Measurements from ENCODE around the gene RPF1.
A peak's percentile ranks its signal among the peaks of the same experiment; 100 is the strongest.

RPF1 gene

DNA sequence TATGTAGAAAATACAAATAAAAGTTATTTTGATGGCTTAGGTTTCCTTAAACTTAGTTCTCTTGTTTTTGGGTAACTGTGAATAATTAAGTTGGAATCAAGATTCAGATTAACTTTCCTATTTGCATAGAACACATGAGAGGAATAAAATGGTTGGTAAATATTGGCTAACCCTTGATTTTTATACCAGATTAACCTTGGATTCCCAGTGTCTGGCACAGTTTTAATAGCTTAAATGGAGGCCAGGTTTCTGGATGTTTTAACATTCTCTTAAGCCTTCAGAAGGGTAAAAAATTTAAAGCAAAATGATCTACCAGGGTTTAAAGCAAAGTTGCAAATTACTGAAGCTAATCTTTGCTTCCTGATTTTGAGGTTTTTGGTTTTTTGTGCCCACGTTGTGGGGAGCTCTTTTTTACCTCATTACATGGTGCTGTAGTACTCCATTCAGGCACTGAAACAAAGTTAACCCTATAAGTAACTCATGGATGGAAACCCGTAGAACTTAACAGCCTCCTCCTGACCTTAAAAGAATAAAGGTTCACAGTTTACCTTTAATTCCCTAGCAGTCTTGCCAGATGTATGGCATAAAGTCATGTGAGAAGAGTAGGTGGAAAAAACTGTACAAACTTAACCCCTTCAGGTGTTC, 18.7 kb downstream of the RPF1 start:
- DNase-seq (ENCODE audit: extremely low spot score), result no peak
- no peak for TF ChIP-seq PKNOX1 (IDR thresholded peaks at IDR 0.05)
- TF ChIP-seq FOXK2 (IDR thresholded peaks at IDR 0.05), result no peak
- TF ChIP-seq ARNT (IDR thresholded peaks at IDR 0.05), result no peak
- TF ChIP-seq L3MBTL2 (conservative IDR thresholded peaks at IDR 0.05), result no peak
- no peak for TF ChIP-seq BHLHE40 (IDR thresholded peaks at IDR 0.05; ENCODE audit: borderline replicate concordance)
- no peak for TF ChIP-seq HDGF (IDR thresholded peaks at IDR 0.05; ENCODE audit: borderline replicate concordance)
- TF ChIP-seq TARDBP (IDR thresholded peaks at IDR 0.05), result no peak
- ChIA-PET POLR2A (no interaction called here), CTCF (no interaction called here)

GRCh38 chr1:84502927-84503326, 23.9 kb downstream of the RPF1 start:
- ChIA-PET POLR2A (interaction anchor here (2.0 kb wide), 1 partner anchor 71 kb away, joined by 5 read pairs; the partner anchor contains the start of gene CTBS), CTCF (no interaction called here)
- TF ChIP-seq ELF4 (IDR thresholded peaks at IDR 0.05), result no peak
- no peak for TF ChIP-seq FOXM1 (IDR thresholded peaks at IDR 0.05; ENCODE audit: borderline replicate concordance)
- DNase-seq (ENCODE audit: extremely low spot score), result no peak

DNA sequence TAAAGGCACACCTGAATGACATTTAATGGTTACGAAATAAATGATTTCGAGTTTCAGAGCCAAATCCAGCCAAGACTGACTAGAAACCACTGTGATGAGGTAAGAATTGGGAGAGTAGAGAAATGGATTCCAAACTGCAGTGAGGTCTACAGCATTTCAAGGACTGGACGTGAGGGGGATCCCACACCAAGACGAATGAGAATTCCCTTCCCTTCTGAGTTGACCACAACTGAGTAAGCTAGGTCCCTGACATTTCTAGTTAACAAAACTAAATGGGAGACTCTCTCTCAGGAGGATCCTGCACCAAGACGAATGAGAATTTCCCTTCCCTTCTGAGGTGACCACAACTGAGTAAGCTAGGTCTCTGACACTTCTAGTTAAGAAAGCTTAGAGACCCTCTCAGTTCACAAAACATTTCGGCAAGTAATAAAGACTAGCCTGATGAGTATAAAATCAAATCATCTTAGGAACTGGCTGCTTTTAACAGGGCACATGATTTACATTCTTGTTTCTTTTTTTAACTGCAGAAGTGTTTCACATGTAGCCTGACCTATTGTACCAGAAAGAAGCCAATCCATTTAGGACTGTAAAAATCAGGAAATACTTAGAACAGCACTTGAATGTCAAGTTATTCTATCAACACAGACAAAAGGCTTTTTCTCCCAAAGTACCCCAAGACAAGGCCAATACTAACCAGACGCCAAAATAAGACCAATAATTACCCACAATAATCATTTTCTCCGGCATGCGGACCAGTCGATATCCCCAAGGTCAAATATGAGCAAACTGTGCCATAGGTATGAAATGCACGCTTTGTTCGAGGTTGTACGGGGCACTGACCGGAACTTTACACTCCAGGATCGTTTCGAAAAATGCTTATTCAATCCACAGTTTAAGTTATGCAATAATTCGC, 25.8 kb downstream of the RPF1 start:
- POLR2A ChIA-PET, result interaction anchor here (0.6 to 2.0 kb wide), 5 partner anchors 15 to 158 kb away, joined by 3 to 5 read pairs (median 3); partner anchors contain the start of gene CTBS
- TF ChIP-seq L3MBTL2 (conservative IDR thresholded peaks at IDR 0.05) (peak; percentile 50), FOXK2 (IDR thresholded peaks at IDR 0.05) (no peak), ARNT (IDR thresholded peaks at IDR 0.05) (no peak)
- peak; percentile 18 for DNase-seq (ENCODE audit: extremely low spot score)
- CTCF ChIA-PET, result interaction anchor here (0.6 kb wide), 1 partner anchor 695 kb away, joined by 4 read pairs; no protein-coding TSS in a partner anchor

- ChIA-PET CTCF (interaction anchor here (0.6 kb wide), 1 partner anchor 111 kb away, joined by 3 read pairs; no protein-coding TSS in a partner anchor), POLR2A (interaction anchor here (0.7 to 1.8 kb wide), 15 partner anchors 15 to 428 kb away, joined by 3 to 15 read pairs (median 4); partner anchors contain the start of gene CTBS)
- DNase-seq (ENCODE audit: extremely low spot score), result peak; percentile 75
- TF ChIP-seq CTBP1 (IDR thresholded peaks at IDR 0.05; ENCODE audit: borderline replicate concordance) (no peak), ARNT (IDR thresholded peaks at IDR 0.05) (no peak), BHLHE40 (IDR thresholded peaks at IDR 0.05; ENCODE audit: borderline replicate concordance) (no peak), SUZ12 (IDR thresholded peaks at IDR 0.05) (no peak), ELF4 (IDR thresholded peaks at IDR 0.05) (no peak), SP1 (IDR thresholded peaks at IDR 0.05) (no peak), NFRKB (IDR thresholded peaks at IDR 0.05) (no peak), PKNOX1 (IDR thresholded peaks at IDR 0.05) (no peak), ZNF384 (IDR thresholded peaks at IDR 0.05) (no peak), LEF1 (IDR thresholded peaks at IDR 0.05; ENCODE audit: borderline replicate concordance) (no peak), FOXK2 (IDR thresholded peaks at IDR 0.05) (no peak), HDGF (IDR thresholded peaks at IDR 0.05; ENCODE audit: borderline replicate concordance) (no peak), TARDBP (IDR thresholded peaks at IDR 0.05) (no peak), L3MBTL2 (conservative IDR thresholded peaks at IDR 0.05) (no peak)
Measured at GRCh38 chr1:84505493-84506001, 26.5 kb downstream of the RPF1 start.

DNA sequence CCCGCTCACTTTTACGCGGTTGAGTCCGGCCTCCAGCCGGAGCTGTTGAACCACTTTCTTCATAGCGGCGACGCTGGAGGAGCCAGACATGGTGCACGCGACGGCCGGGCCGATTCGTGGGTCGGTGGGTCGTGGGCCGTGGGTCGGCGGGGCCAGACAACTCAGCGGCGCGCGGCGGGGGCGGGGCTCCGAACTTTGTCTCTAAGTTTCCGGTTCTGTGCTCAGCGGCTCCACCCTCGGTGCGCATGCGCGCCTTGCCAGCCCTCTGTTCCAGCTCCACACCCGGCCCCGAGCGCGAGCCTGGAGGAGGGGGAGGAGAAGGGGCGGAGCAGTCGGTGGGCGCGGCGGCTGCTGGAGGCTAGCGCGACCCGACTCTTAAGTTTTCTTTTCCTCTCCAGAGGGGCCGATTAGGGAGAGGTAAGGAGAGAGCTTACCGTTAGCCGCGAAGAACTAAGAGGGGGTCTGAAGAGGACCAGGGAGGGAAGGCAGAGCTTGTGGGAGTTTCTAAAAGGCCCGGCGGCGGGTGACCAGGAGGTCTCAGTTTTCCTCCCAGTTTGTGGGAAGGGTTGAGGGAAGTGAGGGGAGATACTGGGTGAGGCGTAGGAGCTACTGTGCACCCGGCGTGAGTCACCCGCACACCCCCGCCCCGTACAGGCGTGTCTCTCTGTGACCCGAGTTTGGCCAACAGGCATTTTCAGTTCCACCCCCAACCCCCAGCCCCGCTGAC, 27.1 kb downstream of the RPF1 start, which contains the start of the genes GNG5 and SPATA1:
Gene GNG5 (minus strand): TSS at position 580 of the 727 bp plus-strand sequence. CDS start 490 bp downstream, at position 90.
Gene SPATA1 (plus strand): TSS at position 385 of the 727 bp plus-strand sequence. CDS start 9,974 bp downstream, outside the sequence.
- POLR2A ChIA-PET, result interaction anchor here (0.6 to 1.8 kb wide), 20 partner anchors 9 to 428 kb away, joined by 3 to 15 read pairs (median 4); partner anchors contain the start of gene CTBS
- TF ChIP-seq PKNOX1 (IDR thresholded peaks at IDR 0.05) (no peak), FOXA1 (IDR thresholded peaks at IDR 0.05) (no peak), L3MBTL2 (conservative IDR thresholded peaks at IDR 0.05) (peak; percentile 44; the same call in 1 of the 2 replicates)

More for the DNA sequence above, 27.1 kb downstream of the RPF1 start, which contains the start of the genes GNG5 and SPATA1:
- DNase-seq (ENCODE audit: extremely low spot score), result peak; percentile 99
- CTCF ChIA-PET, result interaction anchor here (0.5 to 1.1 kb wide), 3 partner anchors 110 to 183 kb away, joined by 3 to 7 read pairs (median 3); no protein-coding TSS in a partner anchor
